GM12875 (cell line): Measurements from ENCODE around the gene SOWAHB.
A peak's percentile ranks its signal among the peaks of the same experiment; 100 is the strongest.

ENCODE experiments used
- H3K4me3 ChIP-seq: one replicate; pipeline ENCODE4 v1.5.1; 2011; ENCODE audit warnings: low read depth, low read length, control low read depth
- TF ChIP-seq, protein P1 (sequence below): IDR thresholded peaks from 2 replicates; pipeline ENCODE4 v1.5.1; 2011; ENCODE audit warnings: low read depth, mild to moderate bottlenecking, control low read depth, inconsistent platforms, low read length, moderate library complexity, borderline replicate concordance; ENCODE audit not compliant: insufficient read depth

The SOWAHB gene, protein sequence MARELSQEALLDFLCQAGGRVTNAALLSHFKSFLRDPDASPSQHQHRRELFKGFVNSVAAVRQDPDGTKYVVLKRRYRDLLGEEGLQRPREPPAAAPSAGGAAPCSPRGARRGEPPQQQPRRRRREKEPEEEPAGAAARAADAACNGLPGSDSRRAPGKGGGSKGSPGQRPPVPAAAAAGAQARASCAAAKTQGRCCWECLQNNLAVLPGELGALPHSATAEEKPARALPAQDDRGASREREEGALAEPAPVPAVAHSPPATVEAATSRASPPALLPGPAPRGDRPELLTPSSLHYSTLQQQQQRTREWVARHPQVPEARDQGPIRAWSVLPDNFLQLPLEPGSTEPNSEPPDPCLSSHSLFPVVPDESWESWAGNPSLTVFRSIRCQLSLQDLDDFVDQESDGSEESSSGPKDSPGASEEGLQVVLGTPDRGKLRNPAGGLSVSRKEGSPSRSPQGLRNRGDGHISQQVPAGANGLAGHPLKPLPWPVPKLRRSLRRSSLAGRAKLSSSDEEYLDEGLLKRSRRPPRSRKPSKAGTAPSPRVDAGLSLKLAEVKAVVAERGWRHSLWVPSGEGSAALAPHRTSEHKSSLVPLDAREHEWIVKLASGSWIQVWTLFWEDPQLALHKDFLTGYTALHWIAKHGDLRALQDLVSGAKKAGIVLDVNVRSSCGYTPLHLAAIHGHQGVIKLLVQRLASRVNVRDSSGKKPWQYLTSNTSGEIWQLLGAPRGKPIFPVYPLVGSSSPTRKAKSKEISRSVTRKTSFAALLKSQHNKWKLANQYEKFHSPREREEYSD

DNA sequence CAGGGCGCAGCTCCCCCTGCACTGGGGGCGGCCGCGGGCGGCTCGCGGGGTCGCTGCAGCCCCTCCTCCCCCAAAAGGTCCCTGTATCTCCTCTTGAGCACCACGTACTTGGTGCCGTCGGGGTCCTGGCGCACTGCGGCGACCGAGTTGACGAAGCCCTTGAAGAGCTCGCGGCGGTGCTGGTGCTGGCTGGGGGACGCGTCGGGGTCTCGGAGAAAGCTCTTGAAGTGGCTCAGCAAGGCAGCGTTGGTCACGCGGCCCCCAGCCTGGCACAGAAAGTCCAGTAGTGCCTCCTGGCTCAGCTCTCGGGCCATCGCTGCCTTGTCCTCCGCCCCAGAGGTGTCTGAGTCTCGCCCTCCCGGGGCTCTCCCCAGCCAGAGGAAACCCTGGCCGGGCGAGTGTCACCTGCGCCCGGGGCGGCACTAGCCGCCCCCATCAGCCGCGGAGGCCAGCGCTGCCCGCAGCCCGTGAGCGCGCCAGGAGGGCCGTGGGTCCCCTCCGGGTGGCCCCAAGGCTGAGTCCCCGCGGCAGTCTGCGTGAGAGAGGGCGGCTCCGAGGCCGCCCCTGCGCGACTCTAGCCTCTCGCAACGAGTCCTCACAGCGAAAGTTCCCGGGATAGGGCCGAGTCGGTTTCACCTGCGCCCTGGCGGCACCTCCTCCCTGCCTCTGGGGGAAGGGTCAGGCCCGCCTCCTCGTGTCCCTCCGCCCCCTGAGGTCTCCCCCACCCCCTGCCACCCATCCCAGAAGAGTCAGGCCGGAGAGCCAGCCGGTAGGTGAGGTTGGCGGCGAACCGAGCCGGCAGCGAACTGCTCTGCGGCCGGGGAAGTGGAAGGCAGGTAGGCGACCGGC, at the start of gene SOWAHB:
SOWAHB (minus strand) TSS at position 609 of the 849 bp plus-strand sequence; CDS start at position 314, 295 bp downstream.
- TF ChIP-seq, protein P1, sequence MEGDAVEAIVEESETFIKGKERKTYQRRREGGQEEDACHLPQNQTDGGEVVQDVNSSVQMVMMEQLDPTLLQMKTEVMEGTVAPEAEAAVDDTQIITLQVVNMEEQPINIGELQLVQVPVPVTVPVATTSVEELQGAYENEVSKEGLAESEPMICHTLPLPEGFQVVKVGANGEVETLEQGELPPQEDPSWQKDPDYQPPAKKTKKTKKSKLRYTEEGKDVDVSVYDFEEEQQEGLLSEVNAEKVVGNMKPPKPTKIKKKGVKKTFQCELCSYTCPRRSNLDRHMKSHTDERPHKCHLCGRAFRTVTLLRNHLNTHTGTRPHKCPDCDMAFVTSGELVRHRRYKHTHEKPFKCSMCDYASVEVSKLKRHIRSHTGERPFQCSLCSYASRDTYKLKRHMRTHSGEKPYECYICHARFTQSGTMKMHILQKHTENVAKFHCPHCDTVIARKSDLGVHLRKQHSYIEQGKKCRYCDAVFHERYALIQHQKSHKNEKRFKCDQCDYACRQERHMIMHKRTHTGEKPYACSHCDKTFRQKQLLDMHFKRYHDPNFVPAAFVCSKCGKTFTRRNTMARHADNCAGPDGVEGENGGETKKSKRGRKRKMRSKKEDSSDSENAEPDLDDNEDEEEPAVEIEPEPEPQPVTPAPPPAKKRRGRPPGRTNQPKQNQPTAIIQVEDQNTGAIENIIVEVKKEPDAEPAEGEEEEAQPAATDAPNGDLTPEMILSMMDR, result no peak
- peak within 1 kb of the TSS; percentile 31 for H3K4me3 ChIP-seq

DNA sequence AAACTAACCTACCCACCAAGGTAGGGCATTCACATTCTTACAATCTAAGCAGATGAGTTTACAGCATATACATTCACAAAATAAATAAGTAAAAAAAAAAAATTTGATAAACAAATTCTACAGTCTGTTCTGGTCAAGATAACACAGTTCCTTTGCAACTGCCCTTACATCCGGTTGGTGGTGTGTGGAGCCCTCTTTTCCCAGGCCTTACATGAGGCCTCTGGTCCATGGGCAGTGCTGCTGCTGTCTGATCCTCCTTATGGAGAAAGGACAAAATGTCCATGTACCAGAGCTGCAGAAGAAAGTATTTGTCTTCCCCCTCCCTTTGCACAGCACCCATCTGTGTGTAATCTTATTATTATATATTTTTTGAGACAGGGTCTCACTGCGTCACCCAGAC, 49.4 kb upstream of the SOWAHB start:
- TF ChIP-seq, protein P1, result no peak
- H3K4me3 ChIP-seq, result no peak overlapping the region

DNA sequence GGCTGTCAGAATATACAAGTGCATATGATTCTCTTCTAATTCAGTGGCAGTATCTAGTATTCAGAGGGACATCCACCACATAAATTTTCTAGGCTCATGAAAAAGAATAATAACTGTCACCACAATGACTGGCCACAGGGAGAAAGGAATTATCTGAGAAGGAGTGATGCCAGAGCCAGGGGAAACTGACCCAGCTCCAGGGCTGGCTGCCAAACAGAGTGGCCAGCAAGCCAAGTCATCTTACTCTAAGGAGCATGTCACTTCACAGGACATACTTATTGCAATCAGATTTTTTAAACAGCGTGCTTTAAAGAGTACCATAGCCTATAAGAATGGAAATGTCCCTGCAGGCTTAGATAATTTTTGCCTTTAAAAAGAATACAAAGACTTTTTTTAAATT, 45.8 kb upstream of the SOWAHB start:
- TF ChIP-seq, protein P1, result no peak
- H3K4me3 ChIP-seq, result no peak overlapping the region

DNA sequence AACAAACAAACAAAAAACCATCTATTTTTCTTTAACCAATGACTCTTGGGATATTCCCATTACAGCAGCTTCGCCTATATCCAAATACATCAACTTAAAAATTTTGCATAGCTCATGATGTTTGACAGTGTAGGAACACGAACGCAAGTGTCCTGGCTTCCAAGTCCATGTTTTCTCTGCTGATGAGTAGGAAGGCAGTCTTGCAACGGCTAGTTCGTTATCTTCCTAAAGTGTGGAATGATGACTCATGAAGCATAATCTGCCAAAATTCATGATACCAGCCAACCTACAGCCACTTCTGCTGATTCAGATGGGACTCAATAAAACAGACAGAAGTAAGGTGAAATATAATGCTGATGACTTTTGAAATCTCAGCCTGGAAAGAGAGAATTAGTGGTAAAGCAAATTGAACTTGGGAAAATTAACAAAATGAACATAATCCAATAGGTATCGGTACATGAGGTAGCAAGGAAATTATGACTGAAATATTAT, 45.2 kb upstream of the SOWAHB start:
- H3K4me3 ChIP-seq, result no peak overlapping the region
- TF ChIP-seq, protein P1, result no peak

- no peak overlapping the region for H3K4me3 ChIP-seq
- TF ChIP-seq, protein P1, result no peak
These were observed 41.2 kb upstream of the SOWAHB start for GRCh38 chr4:76939184-76939583.

DNA sequence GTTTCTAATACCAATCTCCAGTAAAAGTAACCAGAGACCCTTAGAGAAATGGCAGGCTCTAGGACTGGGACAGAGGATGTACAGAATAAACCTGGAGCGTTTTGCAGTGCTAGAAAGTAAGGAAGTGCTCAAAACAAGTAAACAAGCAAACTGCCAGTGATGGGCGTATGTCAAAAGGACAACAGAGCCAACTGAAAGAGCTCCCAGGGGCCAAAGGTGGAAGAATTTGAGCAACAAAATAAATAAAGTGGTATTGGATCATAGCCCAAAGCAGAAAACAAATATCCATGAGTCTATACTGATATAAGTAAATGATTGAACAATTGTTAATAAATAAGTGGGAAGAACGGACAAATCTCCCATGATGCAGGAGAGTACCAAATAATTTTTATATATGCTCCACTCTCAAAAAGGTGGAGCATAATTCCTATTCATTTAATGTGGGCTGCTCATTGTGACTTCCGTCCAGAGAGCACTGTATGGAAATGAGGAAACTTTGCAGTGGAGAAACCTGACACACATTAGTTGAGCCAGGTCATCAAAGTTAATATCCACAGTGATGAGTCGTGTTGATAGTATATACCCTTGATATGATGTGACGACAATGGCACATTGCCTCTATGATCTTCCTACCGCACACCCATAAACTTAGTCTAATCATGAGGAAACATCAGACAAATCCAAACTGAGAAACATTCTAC, 33.8 kb upstream of the SOWAHB start:
- TF ChIP-seq, protein P1, result no peak
- no peak overlapping the region for H3K4me3 ChIP-seq
